Measurements from ENCODE around the gene HPS4.
A peak's percentile ranks its signal among the peaks of the same experiment; 100 is the strongest.
"Not testable (repeated sequence)": the region's sequence is repeated elsewhere in the genome, so short reads cannot be mapped to it uniquely, and the experiment has no call there.

Gene HPS4

DNA sequence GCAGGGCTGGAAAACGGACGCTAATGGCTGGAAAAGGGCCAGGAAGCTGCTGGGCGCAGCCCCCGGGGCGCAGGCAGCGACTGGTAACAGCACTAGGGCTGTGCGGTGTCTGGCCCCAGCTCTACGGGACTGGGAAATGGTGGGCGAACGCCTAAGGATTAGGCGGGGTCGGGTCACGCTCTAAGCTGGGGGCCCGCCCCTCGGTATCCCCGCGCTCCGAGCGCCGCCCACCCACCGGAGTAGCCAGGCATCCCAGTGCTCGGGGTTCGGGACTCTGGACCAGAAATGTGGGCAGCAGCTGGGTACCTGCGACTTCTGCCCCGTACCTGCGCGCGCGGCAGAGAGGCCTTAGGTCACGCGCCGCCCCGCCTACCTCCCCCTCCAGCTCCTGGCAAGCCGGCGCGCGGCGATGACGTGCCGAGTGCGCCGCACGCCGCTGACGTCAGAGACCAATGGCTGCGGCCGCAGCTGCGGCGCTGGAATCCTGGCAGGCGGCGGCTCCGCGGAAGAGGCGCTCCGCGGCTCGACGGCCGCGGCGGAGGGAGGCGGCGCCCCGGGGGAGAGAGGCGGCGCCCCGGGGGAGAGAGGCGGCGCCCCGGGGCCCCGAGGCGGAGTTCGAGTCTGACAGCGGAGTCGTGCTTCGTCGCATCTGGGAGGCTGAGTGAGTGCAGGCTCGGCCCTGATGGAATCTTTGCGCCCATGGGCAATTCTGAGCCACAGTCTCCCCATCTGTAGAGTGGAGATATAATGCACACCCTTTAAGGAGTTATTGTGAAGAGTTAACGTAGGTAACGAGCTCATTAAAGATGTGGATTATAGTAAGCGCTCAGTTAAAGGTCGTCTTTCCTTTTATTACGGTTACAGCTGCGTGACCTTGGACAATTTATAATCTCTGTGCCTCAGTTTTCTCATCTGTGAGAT lies at the start of gene HPS4, which contains the start of gene SRRD:
HPS4 (minus strand) TSS at position 345 of the 921 bp plus-strand sequence. CDS start 2,021 bp downstream, outside the sequence.
SRRD (plus strand) TSS at position 439 of the 921 bp plus-strand sequence; CDS start at position 453, 14 bp downstream.
- DNase-seq (ENCODE audit: low spot score): peak; percentile 93

DNA sequence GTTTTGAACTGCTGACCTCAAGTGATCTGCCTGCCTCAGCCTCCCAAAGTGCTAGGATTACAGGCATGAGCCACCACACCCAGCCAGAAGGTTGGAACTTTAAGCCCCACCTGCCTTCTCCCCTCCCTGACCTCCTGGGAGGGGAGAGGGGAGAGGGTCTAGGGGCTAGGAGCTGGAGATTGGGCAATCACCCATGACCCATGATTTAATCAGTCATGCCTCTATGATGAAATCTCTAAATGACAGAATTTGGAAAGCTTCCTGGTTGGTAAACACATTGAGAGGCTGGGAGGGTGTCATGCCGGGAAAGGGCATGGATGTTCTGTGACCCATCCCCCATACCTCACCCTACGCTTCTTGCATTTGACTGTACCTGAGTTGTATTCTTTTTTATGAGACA lies 45.8 kb upstream of the HPS4 start:
- no peak for DNase-seq (ENCODE audit: low spot score)

DNA sequence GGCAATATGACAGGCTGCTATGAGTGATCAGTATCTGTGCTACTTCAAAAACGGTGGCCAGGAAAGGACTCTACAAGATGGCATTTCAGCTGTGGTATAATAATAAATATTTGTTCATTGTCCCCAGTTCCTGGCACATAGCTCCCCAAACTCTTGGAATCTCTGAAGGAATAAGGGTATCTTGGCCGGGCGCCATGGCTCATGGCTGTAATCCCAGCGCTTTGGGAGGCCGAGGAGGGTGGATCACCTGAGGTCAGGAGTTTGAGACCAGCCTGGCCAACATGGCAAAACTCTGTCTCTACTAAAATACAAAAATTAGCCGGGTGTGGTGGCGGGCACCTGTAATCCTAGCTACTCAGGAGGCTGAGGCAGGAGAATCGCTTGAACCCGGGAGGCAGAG lies 44.9 kb upstream of the HPS4 start:
- not testable (repeated sequence) for DNase-seq (ENCODE audit: low spot score)

DNA sequence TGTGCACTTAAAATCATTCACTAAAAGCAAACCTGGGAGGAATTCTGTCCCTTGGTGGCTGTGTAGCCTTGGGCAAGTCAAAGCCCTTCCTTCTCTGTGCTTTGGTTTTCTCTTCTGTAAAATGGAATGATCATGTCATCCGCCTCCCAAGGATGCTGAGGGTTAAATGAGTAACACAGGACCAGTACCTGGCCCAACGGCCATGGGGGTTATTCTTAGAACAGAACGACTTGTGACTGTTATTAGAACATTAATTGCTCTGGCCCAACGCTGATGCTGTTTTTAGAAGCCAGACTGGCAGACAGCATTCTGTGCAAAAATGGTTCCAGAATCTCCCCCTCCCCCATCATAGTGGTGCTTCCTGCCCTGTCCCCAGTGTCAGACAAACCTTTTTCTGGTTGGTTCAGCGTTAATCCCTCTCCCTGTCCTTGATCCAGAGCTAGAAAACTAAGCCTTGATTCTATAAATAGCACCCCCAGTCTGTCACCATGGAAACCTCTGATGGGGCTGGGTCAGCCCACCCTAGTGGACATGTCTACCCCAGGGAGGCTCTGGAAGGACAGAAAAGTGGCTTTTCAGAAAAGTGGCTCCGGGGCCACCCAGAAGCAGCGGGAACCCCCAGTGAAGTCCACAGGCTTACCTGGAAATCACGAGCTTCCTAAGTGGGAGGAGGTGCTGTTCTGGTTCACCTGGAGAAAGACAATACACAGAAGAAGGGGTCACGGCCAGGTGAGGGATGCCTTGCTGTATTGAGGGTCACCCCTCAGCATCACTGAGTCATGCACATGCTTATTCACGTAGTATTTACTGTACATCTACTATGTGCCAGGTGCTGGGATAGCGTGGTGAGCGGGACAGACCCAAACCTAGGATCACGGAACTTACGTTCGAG lies 44.2 kb upstream of the HPS4 start:
- DNase-seq (ENCODE audit: low spot score): no peak

DNA sequence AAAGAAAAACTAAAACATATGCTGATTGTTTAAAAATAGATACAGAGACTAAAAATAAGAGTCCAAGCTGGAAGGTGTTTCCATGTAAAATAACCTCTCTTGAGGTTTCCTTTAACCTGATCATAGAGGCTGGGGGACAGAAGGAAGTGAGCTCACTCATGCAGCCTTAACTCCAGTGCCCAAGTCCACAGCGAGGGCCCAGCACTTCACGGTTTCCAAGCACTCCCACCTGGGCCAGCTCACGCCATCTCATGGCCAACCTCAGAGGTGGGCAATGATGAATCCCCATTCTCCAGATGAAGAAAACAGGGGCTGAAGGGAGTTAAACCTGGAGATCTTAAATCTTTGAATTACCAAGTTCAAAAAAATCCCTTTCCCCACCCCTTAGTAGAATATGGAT lies 43.6 kb upstream of the HPS4 start:
- no peak for DNase-seq (ENCODE audit: low spot score)

DNA sequence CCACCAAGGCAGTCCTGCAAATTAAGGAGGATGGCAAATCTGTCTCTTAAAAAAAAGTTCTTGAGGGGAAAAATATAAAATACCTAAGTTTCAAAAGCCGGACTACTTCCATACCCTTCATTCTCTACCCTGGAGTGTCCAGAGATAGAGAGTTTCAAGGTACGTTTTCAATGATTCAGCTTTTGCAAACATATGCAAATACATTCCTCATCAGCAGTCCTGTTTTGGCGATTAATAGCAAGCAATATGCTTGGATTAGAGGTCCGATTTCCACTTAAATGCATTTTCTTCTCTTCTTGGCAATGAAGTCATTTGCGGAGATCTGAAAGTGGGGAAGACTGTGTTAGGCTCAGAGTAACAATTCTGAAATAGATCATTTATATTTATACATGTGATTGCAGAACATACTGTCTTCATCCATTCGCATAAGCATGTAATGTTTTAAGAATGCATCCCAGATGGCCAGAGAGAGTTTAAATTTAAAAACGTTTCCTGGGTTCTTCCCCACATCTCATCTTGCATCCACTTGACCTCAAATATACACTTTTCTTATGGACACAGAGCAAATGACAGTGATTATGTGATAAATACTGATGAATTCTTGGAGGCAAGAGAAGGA lies 42.5 kb upstream of the HPS4 start:
- DNase-seq (ENCODE audit: low spot score): no peak

DNA sequence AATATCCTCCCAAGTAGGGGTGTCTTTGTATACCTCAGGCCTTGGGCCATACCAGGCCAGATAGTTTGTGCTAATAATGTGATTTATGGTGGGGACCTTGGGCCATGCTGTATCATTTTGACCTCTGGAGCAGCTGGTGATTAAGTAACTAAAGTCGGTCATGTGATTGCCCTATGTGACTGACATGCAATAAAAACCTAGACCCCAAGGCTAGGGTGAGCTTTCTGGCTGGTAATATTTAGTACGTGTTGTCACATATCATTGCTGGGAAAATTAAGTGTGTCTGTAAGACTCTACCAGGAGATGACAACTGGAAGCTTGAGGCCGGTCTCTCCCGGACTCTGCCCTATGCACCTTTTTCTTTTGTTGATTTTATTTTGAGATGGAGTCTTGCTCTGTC lies 41.3 kb upstream of the HPS4 start:
- no peak for DNase-seq (ENCODE audit: low spot score)

DNA sequence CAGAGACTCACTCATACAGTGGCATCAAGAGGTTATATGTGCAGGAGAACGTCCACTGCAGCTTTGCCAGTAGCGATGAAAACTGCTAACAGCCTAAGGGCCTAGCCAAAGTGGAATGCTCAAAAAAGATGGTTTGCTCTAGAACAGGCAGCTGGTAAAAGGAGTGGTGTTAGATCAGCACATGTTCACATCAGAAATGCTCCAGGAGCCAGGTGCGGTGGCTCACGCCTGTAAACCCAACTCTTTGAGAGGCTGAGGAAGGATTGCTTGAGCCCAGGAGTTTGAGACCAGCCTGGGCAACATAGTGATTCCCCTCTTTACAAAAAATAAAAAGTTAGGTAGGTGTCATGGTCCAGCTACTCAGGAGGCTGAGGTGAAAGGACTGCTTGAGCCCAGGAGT lies 39.0 kb upstream of the HPS4 start:
- DNase-seq (ENCODE audit: low spot score): no peak

DNA sequence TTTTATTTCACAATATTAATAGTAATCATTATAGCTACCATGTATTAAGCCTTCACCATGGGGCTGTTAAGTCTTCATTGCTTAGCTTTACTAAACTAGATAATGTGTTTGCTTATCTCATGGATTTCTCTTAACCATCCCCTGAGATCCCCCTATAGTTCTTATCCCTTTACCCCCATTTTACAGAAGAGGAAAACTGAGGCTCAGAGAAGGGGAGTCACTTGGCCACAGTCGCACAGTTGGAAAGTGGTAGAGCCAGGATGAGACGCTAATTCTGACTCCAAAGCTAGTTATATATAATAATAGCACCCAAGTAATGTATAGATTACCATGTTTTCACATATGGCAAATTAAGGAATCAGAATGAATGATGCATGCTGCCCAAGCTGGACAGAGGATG lies 38.4 kb upstream of the HPS4 start:
- no peak for DNase-seq (ENCODE audit: low spot score)

DNA sequence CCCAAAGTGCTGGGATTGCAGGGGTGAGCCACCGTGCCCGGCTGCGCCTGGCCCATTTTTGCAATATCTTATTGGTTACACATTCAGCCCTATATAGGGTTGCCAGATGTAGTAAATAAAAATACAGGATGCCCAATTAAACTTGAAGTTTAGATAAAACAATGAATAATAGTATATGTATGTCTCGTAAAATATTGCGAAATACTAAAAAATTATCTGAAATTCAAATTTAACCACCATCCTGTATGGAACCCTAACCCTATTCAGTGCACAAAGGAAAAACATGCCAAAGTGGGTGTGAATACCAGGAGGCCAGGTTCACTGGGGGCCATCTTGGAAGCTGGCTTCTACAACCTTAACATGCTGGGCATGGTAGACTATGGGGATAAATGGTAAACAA lies 33.8 kb upstream of the HPS4 start:
- DNase-seq (ENCODE audit: low spot score): no peak

DNA sequence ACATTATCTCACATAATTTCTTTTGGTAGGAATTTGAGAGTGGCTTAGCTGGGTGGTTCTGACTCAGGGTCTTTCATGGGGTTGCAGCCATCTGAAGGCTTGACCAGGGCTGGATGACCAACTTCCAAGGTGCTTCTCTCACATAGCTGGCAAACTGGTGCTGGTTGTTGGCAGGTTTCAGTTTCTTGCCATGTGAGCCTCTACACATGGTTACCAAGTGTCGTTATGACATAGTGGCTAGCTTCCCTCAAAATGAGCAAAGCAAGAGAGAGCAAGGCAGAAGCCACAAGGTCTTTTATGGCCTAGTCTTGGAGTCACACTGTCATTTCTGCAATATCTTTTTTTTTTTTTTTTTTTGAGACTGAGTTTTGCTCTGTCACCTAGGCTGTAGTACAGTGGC lies 32.9 kb upstream of the HPS4 start:
- DNase-seq (ENCODE audit: low spot score): no peak

DNA sequence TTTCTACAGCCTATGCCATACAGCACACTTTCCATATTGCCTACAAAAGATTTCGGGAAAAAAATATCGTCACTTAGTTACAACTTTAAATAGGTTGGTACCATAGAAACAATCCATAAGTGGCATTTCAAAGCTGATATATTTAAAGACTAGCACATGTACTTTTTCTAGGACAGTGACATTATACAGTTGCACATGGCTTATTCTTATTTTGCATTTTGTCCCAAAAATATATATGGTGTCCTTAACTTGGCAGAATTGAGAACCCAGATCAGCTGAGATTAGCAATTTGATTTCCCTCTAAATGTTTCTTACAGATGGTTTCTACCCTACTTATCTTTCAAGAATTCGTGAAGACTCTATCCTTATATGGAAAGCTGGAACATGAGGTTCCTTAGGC lies 32.3 kb upstream of the HPS4 start:
- no peak for DNase-seq (ENCODE audit: low spot score)

DNA sequence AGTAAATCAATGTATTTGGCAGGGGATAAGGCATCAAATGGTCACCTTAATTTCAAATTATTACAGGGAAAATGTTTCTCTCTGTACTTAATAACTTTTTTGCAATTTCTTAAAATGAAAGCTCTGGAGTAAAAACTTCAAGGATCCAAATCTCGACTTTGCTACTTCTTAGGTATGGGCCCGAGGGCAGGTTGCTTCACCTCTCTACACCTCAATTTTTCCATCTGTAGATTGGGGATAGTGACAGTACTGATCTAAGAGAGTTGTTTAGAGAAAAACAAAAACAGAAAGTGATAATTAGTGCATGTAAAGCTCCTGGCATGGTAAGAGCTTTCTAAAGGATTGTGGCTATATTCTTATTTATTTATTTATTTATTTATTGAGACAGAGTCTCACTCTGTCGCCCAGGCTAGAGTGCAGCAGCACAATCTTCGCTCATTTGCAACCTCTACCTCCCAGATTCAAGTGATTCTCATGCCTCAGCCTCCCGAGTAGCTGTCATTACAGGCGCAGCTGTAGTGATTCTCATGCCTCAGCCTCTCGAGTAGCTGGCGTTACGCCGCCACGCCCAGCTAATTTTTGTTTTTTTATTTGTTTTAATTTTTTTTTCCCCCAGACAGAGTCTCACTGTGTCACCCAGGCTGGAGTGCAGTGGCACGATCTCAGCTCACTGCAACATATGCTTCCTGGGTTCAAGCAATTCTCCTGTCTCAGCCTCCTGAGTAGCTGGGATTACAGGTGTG lies 31.0 kb upstream of the HPS4 start:
- DNase-seq (ENCODE audit: low spot score): no peak

DNA sequence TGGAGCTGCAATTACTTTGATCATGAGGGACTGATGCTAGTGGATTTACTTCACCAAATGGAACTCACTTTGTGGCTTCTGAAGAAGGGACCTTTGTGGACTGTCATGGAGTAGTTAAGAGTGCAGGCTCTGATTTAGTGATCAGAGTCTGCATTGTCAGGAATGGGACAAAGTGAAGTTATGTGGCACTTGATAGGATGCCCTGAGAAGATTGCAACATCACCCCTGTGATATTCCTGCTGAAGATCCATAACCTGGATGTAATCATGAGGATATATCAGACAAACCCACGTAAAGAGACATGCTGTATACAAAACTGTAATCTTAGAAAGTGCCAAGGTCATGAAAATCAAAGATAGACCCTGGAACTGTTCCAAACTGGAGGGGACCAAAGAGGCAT lies 30.3 kb upstream of the HPS4 start:
- no peak for DNase-seq (ENCODE audit: low spot score)

DNA sequence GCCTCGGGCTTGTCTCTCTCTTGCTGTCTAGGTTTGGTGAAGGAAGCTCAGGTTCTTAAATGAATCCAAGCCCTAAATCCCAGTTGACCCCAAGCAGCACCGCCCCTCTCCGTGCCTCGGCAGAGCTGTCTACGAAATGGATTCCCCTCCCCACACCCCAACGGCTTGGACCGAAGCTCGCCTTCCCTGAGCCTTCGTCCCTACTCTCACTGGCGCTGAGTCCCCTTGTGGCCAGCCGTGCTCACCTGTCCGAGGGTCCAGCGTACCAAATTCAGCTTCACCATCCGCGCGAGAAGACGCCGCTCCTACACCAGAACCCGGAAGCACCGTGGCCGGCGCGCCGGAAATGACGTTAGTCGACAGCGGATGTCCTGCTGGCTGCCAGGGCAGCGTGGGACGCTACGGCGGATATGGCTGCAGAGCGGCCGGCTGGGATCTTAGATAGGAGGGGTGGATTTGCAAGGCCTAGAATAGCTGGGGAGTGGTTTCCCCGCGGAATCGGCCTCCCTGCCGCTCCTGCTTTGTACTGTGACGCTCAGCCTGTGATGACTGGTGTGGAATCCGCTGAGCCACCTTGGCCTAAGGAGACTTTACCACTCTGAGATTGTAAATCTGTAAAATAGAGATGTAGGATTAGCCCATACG lies 28.7 kb upstream of the HPS4 start, which contains the start of gene TFIP11:
TFIP11 (minus strand) TSS at position 325 of the 645 bp plus-strand sequence. CDS start 2,201 bp downstream, outside the sequence.
- DNase-seq (ENCODE audit: low spot score): peak; percentile 87

DNA sequence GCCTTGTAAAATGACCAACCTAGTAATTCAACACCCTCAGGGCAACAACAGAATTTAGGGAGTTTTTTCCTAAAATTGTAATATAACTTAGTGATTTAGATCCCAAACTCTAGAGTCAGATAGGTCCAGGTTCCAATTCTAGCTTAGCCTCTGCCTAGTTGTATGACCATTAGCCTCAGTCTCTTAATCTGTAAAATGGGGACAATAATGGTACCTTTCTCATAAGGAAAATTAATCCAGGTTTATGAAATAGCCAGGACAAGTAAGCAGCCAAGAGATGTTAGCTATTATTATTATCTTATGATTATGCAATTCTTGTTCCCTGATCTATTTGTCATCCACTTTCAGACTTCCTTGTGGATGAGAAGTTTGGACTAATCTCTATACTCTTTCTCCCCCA lies 24.6 kb upstream of the HPS4 start:
- no peak for DNase-seq (ENCODE audit: low spot score)

DNA sequence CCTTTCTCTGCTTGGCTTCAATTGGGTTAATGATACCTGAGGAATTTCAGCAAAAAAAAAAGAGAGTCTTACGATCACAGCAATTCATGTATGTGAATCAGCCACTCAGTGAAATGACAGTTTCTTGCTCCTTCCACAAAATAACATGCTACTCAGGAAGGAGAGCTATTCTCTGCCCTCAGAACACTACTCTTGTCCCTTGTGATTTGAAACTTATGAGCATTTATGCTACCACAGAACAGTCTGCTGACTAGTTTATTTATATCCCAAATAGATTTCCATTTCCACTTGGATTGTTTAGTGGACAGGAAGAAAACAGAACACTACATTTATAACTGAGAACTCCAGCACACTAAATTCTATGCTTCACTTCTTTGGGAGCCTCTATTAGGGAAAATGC lies 20.2 kb upstream of the HPS4 start:
- DNase-seq (ENCODE audit: low spot score): no peak

DNA sequence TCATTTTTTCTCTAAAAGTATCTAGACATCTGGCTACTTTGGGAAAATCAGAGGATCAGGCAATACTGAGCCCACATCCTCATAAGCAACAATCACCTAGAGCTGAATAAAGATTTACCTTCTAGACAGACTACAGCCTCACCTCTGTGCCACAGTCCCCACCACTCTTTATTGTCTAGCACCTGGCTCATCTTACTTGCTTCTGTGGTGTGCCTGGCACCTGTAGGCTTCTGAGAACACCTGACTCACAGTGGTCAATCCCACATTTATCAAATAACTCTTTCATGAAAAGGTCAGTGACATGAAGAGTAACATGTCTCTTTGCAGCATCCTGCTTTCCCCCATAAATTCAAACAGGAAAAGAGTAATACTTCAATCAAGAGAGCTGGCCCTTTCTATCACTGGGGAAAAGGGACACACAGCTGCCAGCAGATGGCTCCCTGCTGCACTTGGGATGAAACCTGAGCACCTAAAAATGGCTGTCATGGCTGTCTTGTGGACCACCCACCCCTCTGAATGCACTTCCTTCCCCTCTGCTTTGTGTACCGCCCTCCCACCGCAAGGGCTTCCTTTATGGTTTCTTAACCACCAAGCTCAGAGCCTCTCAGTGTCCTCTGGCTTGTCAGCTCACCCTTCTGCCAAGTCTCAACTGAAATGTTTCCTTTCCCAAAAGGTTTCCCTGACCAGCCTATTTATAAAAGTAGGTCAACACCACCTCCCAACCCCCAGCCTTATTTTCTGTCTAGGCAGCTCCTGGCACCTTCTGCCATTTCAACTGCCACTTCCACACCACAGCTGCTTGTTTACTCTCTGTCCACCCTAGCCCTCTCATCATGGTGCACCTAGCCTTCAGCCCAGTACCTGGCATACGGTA lies 19.3 kb upstream of the HPS4 start:
- DNase-seq (ENCODE audit: low spot score): peak; percentile 65

DNA sequence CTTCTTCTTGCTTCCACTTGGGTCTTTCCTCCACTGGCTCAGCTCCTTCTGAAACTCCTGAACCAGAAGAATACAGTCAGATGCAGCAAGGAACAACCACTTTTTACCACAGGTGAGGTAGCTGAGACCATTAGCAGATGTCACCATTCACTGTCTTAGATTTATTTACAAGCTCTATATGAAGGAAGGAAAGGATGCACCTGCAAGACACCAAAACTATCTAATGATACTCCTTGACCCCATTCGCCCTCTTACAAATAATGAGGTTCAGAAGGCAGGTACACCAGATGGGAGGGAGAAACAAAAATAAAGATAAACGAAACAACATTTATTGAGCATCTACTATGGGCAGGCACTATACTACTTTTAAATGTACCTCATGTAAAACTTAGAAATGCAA lies 18.4 kb upstream of the HPS4 start:
- no peak for DNase-seq (ENCODE audit: low spot score)

DNA sequence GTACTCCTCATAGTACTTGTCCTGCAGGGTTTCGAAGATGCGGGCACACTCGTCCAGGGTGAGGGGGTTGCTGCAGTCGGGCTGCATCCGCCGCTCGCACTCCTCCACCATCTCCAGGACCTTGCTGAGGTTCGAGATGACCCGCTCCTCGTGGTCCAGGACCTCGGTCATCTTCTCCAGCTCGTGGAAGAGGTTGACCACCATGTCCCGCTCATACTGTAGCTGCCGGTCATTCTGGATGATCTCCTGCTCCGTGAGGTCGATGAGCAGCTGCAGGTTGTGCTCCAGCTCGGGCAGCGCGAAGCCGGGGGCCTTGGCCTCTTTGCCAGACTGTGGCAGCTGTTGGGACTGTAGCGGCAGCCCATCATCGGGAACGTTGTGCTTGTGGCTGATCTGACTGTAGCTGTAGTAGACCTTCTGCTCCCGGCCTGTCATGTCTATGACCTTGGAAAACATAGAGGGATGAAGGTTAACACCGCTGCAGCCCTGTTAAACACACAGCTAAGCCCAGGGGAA lies 15.7 kb upstream of the HPS4 start:
- no peak for DNase-seq (ENCODE audit: low spot score)

Data from CD4-positive, alpha-beta T cell treated with Interleukin-15 for 4 hours (primary cell).